ENCODE measurements around the gene CABP5.

DNA sequence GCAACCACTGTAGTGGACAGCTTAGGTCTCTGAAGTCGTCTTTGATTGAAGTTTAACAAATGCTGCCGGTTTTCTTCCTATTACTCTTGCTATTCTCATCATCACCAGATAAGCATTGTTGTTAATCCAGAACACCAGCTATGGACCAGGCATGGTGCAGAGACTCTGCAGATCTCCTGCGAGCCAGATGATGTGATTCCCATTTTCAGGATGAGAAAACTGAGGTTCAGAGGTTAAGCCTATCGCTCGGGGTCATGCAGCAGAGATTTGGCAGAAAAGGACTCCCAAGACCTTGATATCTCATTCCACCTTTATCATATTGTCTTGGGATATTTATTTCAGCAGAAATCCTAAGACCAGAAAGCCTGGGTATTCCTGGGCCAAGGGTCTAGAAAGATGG is 16.5 kb upstream of the CABP5 start:
- TF ChIP-seq, protein P1, sequence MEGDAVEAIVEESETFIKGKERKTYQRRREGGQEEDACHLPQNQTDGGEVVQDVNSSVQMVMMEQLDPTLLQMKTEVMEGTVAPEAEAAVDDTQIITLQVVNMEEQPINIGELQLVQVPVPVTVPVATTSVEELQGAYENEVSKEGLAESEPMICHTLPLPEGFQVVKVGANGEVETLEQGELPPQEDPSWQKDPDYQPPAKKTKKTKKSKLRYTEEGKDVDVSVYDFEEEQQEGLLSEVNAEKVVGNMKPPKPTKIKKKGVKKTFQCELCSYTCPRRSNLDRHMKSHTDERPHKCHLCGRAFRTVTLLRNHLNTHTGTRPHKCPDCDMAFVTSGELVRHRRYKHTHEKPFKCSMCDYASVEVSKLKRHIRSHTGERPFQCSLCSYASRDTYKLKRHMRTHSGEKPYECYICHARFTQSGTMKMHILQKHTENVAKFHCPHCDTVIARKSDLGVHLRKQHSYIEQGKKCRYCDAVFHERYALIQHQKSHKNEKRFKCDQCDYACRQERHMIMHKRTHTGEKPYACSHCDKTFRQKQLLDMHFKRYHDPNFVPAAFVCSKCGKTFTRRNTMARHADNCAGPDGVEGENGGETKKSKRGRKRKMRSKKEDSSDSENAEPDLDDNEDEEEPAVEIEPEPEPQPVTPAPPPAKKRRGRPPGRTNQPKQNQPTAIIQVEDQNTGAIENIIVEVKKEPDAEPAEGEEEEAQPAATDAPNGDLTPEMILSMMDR (IDR thresholded peaks at IDR 0.05): no peak
- TF ChIP-seq POLR2A (IDR thresholded peaks at IDR 0.05): no peak
- TF ChIP-seq EP300 (IDR thresholded peaks at IDR 0.05): no peak

Measured in tibial nerve (tissue), 4 donors.